HG02798 (cell line): ENCODE results near the gene CCDC51.

Source experiments
- ATAC-seq: cut with Tn5 transposase; IDR thresholded peaks from one replicate; pipeline ENCODE4 v1.9.1; 2021; ENCODE audit warnings: mild to moderate bottlenecking; ENCODE audit not compliant: unreplicated experiment, poor library complexity

The CCDC51 gene

GRCh38 chr3:48423241-48423882 is 16.6 kb downstream of the CCDC51 start:
- ATAC-seq = no peak

- no peak for ATAC-seq
Measured at GRCh38 chr3:48422681-48423080, 17.2 kb downstream of the CCDC51 start.

- no peak for ATAC-seq
Measured at GRCh38 chr3:48422272-48422671, 17.6 kb downstream of the CCDC51 start.

- no peak for ATAC-seq
Measured at GRCh38 chr3:48420561-48420960, 19.4 kb downstream of the CCDC51 start.

- no peak for ATAC-seq
Measured at GRCh38 chr3:48419597-48419996, 20.3 kb downstream of the CCDC51 start.

GRCh38 chr3:48419149-48419548 is 20.8 kb downstream of the CCDC51 start:
- ATAC-seq = no peak

- no peak for ATAC-seq
Measured at GRCh38 chr3:48418651-48419050, 21.3 kb downstream of the CCDC51 start.

- ATAC-seq = no peak
Measured at GRCh38 chr3:48418140-48418539, 21.8 kb downstream of the CCDC51 start.

GRCh38 chr3:48417529-48418108 is 22.3 kb downstream of the CCDC51 start:
- ATAC-seq = no peak

- ATAC-seq = no peak
Measured at GRCh38 chr3:48416546-48416945, 23.4 kb downstream of the CCDC51 start.

- ATAC-seq = no peak
Measured at GRCh38 chr3:48416091-48416505, 23.8 kb downstream of the CCDC51 start.

GRCh38 chr3:48415251-48415953 is 24.5 kb downstream of the CCDC51 start:
- ATAC-seq = no peak

GRCh38 chr3:48414376-48415250 is 25.3 kb downstream of the CCDC51 start:
- no peak for ATAC-seq

GRCh38 chr3:48413611-48414010 is 26.3 kb downstream of the CCDC51 start:
- ATAC-seq = no peak

GRCh38 chr3:48413086-48413485 is 26.8 kb downstream of the CCDC51 start:
- no peak for ATAC-seq

- no peak for ATAC-seq
Measured at GRCh38 chr3:48412375-48413001, 27.4 kb downstream of the CCDC51 start.

- no peak for ATAC-seq
Measured at GRCh38 chr3:48411606-48412374, 28.1 kb downstream of the CCDC51 start.

GRCh38 chr3:48411041-48411588 is 28.8 kb downstream of the CCDC51 start:
- no peak for ATAC-seq
